SKM-1 treated with dmso at 0.1 percent for 144 hours (cell line): ENCODE data around the gene AMPD3.
A peak's percentile ranks its signal among the peaks of the same experiment; 100 is the strongest.

Experiments
- DNase-seq: peaks from one replicate; lab custom pipeline; 2025; ENCODE audit not compliant: unreplicated experiment; lab: John Stamatoyannopoulos, UW

AMPD3 gene

DNA sequence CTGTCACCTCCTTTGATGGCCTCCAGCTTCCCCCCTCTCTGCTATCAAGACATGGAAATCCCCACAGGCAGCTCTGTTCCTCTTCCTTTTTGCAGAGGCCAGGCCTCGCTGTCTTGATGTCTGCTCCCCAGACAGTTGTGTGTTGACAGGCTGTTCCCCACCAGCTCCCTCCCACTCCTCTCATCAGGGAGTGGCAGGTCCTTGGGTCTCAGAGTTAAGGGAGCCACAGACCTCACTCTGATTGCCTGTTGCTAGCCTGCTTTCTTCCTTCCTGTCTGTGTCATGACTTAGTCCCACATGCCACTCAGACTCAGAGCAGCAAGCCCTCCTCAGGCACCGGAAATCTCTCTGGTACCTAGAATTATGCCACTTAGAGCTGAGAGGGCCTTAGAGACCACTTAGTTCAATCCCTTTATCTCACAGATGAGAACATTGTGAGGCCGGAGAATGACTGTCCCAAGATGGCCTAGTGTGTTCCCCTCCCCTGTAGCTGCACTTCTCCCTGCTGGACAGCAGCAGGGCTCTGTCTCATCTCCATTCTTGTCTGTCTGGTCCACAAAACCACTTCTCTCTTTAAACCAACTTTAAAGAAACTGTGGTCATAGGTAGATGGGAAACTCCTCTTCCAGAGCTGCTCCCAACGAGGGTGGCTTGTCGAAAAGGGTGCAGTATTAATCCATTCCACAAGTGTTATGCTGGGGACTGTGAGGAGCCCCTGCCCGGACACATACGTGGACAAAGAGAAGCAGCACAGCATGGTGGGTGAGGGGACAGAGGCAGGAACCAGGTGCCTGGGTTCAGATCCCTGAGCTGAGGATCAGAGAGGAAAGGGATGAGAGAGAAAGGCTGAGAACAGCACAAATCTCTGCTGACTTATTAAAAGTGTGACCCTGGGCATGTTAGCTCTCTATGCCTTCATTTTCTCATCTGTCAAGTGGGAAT is 4.2 kb downstream of the AMPD3 start:
- peak; percentile 71 for DNase-seq

DNA sequence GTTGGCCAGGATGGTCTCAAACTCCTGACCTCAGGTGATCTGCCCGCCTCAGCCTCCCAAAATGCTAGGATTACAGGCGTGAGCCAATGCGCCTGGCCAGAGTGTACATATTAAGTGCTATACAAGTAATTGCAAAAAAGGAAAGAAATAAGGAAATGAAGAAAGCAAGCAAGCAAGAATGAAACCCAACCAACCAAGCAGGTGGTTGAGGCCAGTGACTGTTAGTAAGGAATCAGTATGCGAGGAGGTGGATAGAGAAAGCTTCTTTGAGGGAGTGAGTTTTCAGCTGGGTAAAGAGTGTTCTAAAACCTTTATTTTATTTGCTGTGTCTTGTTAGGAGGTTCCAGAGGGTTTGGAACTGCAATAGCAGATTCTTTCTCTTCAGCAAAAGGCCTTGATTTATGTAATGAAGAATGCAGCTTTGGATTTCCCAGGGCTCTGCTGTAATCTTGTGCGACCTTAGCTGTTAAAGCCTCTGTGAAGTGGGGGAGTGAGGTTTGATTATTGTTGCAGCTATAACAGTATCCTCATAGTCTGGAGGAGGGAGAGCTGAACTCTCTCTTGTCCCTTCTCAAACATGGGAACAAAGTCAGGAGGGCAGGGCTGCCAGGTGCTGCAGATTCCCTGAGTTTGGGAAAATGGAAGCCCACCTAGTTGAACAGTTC is 5.7 kb downstream of the AMPD3 start:
- DNase-seq, result no peak

DNA sequence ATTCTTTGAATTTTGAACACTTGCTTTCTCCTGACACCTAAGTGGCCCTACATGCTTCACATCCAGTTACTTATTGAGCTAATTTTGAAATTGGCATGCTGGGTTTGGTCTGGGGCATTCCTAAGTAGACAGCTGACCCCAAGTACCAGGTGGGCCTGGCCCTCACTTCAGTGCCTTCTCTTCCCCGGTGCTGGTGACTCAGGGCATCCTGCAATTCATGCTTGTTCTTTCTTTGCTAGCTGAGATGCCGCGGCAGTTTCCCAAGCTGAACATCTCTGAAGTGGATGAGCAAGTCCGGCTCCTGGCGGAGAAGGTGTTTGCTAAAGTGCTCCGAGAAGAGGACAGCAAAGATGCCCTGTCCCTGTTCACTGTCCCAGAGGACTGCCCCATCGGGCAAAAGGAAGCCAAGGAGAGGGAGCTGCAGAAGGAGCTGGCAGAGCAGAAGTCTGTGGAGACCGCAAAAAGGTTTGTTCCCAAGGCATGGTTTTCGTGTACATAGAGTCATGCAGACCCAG is 6.3 kb downstream of the AMPD3 start:
- DNase-seq, result no peak

DNA sequence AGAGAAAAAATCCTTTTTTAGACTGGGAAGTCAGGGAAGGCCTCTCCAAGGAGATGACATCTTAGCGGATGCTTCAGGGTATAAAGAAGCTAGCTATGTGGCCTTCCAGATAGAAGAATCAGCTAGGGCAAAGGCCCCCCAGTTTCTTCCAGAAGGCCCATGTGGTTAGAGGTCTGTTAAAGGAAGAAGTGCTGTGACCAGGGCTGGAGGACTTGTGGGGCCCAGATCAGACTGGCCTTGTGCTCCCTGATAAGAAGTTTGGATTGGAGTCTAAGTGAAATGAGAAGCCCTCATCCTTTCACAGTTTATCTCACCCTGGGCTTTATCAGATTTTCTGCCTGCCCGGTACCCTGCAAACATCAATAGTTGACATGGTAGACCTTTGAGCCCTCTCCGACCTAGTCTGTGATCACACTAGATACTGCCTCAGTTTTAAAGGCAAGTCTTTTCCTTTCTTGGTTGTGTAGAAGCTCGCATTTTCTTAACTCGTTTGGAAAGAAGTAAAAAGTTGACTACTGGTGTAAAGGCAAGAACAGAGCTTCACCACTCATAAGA is 7.8 kb downstream of the AMPD3 start:
- DNase-seq, result no peak

DNA sequence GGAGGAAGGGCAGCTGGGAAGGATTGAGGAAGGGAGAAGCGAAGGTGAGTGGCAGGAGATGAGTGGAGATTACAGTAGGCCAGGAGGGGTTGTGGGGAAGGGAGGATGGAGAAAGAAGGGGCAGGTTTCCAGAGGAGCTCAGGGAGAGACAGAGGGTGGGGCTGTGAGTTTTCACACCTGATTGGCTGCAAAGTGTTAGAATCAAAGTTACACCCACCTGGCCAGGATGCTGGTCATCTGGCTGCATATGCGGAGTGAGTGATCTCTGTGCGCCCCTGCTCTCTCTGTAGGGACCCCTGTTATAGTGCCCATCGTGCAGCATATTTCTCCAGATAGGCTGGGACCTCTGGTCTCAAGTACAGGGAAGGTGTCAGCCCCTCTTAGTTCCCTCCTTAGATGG is 18.3 kb downstream of the AMPD3 start:
- no peak for DNase-seq

GRCh38 chr11:10474551-10474950 is 19.5 kb downstream of the AMPD3 start:
- DNase-seq, result no peak

- no peak for DNase-seq
Observed at GRCh38 chr11:10476342-10476741, 21.3 kb downstream of the AMPD3 start.

- no peak for DNase-seq
Observed at GRCh38 chr11:10476927-10477689, 22.0 kb downstream of the AMPD3 start.

DNA sequence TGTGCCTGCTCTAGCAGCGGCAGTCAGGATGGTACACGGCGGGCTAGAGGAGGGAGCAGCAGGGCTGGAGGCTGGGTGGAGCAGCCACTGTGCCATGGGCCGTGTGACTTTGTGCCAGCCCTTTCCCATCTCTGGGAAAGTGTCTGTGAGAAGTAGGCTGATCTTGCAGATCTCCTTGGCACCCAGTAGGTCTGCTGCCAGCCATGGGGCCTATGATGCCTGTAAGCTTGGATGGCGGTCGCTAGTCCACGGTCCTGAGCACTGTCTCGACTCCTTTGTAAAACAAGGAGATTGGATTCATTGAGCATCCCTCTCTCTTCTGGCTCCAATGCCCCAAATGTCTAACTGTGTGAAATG is 22.6 kb downstream of the AMPD3 start:
- no peak for DNase-seq

DNA sequence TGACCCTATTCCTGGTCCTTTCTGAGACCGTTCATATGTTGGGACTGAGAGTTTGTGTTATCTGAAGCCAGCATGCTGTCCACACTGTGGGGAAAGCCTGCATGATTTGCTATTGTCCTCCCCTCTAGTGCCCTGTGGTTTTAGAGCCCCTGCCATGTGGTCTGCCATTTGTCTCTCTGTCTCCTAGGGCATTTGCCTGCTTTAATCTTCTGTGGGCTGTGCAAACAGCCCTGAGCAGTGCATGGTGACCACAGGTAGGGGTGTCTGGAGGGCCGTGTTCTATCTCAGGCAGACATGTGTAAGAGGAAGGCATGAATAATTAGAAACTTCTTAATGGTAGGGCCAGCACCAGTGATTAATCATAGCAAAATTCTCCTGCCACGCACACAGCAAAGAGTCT is 23.0 kb downstream of the AMPD3 start:
- no peak for DNase-seq

DNA sequence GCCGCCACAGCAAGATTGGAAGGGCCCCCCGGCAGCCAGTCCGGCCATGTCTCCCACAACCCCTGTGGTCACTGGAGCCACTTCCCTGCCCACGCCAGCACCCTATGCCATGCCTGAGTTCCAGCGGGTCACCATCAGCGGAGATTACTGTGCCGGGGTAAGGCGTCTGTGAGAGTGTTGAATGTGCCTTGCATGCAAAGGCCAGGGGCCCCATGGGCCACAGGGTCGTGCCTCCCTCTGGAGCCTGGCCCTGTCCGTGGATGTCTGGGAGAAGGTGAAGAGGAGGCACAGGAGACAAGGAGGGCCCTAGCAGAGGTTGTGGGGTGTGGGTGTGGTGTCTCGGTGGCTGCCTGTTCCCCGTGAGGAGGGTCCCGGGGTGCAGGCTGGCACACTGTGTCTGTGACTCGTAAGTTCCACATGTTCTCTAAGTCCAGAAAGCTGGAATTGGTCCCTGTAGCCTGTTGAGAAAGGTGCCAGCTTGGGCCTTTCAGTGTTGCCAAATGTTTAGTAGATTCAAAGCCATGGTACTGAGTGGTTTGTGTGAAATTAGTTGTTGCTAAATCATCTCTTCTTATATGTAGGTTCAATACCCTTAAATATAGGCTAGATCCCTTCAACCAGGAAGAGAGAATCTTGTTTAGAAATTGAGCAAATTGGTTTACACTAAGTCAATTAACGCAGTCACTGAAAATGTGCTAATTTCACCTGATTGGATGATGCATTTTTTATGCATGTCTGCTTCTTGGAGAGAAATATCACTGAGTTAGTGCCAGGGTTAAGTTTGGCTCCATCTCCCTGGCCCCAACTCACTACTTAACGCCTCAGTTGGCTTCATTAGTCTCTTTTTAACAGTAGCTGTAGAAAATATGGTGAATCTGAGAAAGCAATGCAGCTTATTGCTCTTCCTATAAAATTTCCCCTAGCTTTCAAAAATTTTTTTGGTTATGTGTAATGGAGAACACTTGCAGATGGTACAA is 23.8 kb downstream of the AMPD3 start:
- DNase-seq, result no peak

DNA sequence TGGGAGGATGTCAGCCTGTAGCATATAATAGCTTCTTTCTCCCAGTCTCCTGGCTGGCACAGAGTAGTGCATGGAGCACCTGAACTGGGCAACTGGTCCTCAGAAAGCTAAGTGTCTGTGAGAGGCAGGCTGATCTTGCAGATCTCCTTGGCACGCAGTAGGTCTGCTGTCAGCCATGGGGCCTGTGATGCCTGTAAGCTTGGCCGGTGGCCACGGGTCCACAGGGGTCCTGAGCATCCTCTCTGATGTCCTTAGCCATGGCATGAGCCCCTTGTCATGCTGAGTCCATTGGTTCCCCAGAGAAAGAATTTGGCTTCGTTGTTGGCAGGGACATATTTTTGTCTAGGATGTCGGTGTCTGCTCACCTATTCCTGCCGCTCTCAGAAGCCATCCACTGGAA is 25.0 kb downstream of the AMPD3 start:
- DNase-seq, result no peak

DNA sequence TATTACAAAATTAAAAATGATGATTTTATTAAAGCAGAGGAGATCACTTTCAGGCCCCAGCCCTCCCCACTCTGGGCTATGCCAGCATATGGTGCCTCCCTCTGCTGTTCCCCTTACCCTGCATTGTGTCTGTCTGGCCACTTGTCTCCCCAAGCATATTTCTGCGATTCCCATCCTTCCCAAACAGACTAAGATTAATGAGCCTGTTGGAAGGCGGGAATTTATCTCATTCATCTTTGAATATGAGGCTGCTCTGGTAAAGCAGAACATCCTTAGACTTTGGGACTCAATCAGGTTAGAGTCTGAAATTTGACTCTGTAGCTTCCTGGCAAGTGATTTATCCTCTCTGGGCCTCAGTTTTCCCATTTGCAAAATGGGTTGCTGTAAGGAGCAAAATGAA is 25.7 kb downstream of the AMPD3 start:
- DNase-seq, result no peak

DNA sequence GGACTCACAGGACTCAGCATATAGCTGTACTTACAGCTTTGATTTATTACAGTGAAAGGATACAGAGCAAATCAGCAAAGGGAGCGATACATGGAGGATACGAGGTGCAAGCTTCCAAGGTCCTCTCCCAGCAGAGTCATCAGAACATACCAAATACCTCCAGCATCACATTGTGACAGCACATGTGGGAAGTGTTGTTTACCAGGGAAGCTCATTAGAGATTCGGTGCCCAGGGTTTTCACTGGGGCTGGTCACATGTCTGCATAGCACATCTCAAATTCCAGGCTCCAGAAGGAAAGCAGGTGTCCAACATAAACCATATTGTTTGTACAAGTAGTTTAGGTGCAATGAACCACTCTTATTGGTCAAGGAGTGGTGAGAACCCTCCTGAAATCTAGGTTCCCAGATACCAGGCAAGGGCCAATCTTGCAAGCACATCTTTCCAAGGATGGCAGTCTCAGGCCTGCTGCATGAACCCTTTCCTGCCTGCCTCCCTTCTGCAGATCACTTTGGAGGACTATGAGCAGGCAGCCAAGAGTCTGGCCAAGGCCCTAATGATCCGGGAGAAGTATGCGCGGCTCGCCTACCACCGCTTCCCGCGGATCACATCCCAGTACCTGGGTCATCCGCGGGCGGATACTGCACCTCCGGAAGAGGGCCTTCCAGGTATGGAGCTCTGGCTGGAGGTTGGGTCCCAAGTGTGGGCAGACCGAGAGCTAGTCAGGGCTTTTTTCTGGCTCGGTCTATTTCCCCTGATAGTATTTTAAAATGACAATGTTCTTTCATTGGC is 26.7 kb downstream of the AMPD3 start:
- DNase-seq, result no peak

- no peak for DNase-seq
Observed at GRCh38 chr11:10483174-10483573, 28.1 kb downstream of the AMPD3 start.

- no peak for DNase-seq
Observed at GRCh38 chr11:10483584-10483983, 28.5 kb downstream of the AMPD3 start.

- DNase-seq, result no peak
Observed at GRCh38 chr11:10484461-10485180, 29.6 kb downstream of the AMPD3 start.

GRCh38 chr11:10485646-10486045 is 30.6 kb downstream of the AMPD3 start:
- no peak for DNase-seq
